RKO (cell line): ENCODE results near the gene PLSCR3.

Experiments used
- DNase-seq: peaks from one replicate; pipeline ENCODE4 v3.0.0-alpha.2; 2016; ENCODE audit warnings: low spot score

The PLSCR3 gene

DNA sequence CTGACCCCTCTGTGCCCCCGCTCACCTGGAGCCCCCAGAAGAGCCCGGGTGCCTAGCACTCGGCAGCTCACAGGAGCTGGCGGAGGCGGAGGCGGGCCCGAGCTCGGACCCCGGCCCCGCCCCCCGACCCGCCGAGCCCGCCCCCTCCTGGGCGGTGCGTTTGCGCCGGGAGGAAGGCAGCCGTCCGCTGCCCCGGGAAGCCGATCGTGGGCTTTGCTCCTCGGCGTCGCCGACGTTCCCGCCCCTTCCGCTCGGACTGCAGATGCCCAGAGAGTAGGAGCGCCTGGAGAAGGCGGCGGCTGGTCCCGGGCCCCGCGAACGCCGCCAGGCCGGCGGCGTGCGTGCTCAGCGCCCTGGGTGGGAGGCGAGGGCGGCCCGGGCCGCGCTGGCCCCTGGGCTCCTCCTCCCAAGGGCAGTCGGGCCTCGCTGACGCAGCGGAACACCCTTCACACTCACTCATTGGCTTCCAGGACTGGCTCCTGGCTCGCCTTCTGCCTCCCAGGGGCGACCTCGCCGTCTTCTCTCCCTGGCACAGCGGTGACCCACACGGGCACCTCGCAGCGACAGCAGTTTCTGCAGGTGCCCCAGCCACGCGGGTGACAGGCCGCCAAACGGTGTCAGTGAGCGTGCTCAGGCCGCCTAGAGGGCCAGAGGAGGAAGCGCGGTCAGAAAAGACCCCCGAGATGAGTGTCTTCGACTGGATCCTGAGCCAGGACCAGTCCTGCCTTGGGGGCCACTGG is at the start of gene PLSCR3:
Gene PLSCR3, minus strand, starts transcription at position 74 of the 740 bp plus-strand sequence. CDS start 415 bp downstream, outside the sequence.
- peak; percentile 86 for DNase-seq

GRCh38 chr17:7443499-7444485 is 49.5 kb upstream of the PLSCR3 start:
- peak; percentile 60 for DNase-seq

GRCh38 chr17:7442142-7442541 is 47.8 kb upstream of the PLSCR3 start:
- no peak for DNase-seq

- no peak for DNase-seq
Observed at GRCh38 chr17:7441266-7441665, 46.9 kb upstream of the PLSCR3 start.

- peak; percentile 15 for DNase-seq
Observed at GRCh38 chr17:7440834-7441195, 46.5 kb upstream of the PLSCR3 start.

DNA sequence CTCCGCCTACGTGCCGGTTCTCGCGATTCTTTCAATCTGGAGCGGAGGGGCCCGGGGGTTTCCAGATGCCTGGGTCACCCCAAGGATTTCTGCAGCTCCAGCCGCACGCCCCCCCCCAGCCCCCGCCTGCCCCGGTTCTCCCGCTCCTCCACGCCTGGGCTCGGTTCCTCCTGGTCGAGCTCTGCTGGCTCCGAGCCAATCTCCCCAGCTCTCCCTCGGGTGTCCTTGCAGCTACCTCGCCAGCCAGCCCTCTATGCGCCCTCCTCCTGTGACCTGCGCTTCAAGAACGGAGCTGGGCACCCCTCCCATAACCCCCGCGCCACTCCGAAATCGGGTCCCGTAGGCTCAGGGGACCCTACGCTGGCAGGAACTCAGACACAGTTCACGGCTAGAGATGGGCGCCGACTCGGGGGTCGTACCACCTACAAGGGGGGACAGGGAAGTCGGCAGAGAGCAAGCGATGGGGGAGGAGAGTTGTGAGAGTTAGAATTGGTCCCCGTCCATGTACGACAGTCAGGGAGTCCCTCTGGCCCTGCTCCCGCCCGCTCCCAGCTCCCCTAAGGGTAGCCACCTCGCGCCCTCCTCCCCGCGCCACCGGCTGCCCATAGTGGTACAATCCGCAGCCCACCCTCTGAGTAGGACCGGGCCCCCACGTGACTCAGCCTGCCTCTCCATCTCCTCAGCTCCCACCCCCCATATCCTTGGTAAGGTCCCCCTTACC is 45.9 kb upstream of the PLSCR3 start:
- DNase-seq, result no peak

DNA sequence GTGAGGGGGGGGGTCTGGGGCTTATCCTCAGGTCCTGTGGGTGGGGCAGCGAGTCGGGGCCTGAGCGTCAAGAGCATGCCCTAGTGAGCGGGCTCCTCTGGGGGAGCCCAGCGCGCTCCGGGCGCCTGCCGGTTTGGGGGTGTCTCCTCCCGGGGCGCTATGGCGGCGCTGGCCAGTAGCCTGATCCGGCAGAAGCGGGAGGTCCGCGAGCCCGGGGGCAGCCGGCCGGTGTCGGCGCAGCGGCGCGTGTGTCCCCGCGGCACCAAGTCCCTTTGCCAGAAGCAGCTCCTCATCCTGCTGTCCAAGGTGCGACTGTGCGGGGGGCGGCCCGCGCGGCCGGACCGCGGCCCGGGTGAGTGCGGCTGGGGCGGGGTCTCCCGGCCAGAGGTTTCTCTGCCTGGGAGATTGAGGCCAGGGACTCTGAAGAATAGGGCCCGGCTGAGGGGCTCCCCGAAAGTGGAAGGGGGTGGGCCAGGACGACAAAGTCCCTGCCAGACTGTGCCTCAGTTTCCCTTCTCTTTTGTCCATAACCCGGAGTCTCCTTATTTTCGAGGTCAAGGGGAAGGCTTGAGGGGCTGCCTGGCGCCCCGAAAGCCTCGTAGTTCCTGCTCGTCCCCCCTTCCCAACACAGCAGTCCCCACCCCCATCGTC is 45.3 kb upstream of the PLSCR3 start, which contains the start of gene FGF11:
Gene FGF11, plus strand, starts transcription at position 51 of the 651 bp plus-strand sequence. Its CDS starts 109 bp downstream, at position 160.
- DNase-seq, result no peak

- no peak for DNase-seq
Observed at GRCh38 chr17:7438656-7439460, 44.5 kb upstream of the PLSCR3 start.

DNA sequence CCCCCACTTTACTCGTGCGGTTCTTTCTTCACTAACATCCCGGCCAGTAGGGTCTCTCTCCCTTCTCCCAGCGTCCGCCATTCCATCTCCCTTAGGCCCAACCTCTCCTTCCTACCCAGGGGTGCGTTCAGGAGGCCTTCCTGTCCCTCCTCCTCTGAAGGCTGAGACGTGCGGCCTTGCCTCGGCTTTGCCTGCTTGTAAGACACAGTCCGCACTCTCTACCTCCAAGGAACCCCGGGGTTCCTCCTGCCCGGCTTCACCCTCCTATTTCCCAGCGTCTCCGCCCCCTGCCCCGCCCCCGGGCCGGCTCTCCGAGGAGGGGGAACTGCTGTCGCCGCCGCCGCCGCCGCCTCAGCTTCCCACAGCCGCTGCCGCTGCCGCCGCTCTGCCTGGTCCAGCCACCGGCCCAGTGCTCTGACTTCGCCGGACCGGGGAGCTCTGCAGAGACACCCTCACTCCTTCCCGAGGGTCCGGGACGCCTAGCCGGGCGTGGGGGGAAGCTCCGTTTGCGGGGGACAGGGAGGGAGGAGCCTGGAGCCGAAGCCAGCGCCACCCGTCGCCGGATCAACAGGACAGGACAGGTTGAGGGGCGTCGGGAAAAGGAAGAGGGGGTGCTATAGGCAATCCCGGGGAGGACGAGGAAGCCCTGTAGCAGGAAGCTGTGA is 43.8 kb upstream of the PLSCR3 start:
- DNase-seq, result no peak

GRCh38 chr17:7437369-7437863 is 43.1 kb upstream of the PLSCR3 start:
- no peak for DNase-seq

GRCh38 chr17:7436556-7437368 is 42.4 kb upstream of the PLSCR3 start:
- DNase-seq, result peak; percentile 94

DNA sequence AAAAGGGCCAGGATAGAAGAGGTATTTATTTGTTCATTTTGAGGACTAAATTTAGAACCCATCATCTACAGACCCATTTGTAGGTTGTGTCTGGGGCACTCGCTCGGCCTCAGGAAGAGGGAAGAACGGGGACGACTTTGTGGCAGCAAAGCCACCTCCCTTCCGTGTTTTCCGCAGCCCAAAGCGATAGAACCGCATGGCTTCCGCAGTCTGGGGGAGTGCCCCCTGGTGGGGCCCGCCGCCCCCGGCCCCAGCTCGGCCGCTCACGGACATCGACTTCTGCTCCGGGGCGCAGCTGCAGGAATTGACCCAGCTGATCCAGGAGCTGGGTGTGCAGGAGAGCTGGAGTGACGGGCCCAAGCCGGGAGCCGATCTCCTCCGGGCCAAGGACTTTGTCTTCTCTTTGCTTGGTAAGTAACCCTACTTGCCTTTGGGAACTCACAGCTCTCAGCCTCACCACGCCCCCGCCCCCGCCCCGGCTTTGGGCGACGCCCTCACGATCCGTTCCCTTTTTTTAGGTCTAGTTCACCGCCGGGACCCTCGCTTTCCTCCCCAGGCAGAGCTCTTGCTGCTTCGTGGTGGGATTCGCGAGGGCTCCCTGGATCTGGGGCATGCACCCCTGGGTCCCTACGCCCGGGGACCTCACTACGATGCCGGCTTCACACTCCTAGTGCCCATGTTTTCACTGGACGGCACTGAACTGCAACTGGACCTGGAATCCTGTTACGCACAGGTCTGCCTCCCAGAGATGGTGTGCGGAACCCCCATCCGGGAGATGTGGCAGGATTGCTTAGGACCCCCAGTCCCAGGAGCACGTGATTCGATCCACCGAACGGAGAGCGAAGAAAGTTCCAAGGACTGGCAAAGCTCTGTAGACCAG is 41.6 kb upstream of the PLSCR3 start:
- DNase-seq, result peak; percentile 88

DNA sequence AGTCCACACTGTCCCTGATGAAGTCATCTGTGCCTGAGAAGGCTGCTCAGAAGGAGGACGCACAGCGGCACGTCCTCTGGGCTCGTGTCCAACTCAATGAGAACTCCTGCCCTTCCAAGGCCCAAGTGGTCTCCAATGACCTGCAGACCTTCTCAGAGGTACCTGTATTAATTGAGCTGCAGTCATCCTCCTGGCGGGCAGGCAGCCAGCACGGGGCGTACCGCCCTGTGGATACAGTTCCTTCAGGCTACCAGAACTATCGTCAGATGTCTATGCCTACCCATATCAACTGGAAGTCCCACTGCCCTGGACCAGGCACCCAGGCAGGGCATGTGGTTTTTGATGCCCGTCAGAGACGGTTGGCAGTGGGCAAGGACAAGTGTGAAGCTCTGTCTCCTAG is 38.0 kb upstream of the PLSCR3 start:
- DNase-seq, result no peak

DNA sequence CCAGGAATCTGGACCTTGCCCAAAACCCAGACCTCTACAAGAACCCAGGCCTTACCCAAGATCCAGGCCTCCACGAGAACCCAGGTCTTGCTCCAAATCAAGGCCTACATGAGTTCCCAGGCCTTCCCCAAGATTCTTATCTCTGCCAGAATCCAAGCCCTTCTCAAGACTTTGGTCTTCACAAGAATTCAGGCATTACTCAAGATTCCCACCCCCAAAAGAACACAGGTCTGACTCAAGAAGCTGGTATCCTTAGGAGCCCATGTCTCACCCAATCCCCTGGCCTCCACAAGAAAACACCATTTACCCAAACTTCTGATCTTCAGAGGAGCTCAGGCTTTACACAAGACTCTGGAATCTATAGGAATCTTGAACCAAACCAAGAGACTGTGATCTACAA is 36.9 kb upstream of the PLSCR3 start:
- DNase-seq, result no peak

DNA sequence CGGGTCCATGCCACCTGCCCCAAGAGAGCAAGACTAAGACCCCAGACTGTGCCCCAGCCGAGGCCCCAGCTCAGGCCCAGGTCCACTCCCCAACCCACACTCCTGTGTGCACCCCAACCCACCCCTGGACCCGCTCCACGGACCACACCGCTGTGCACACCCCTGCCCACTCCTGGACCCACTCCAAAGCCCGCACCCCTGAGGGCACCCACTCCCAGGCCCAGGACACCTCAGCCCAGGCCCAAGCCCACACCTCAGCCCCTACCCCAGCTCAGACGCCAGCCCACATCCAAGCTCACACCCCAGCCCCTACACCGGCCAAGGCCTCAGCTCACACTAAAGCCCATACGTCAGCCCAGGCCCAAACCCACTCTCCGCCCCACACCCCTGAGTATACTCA is 35.4 kb upstream of the PLSCR3 start:
- no peak for DNase-seq

- no peak for DNase-seq
Observed at GRCh38 chr17:7428557-7428956, 34.2 kb upstream of the PLSCR3 start, which contains the start of gene SPEM3. SPEM3 (plus strand) TSS chr17:7428857; CDS start chr17:7428903, 46 bp downstream.

DNA sequence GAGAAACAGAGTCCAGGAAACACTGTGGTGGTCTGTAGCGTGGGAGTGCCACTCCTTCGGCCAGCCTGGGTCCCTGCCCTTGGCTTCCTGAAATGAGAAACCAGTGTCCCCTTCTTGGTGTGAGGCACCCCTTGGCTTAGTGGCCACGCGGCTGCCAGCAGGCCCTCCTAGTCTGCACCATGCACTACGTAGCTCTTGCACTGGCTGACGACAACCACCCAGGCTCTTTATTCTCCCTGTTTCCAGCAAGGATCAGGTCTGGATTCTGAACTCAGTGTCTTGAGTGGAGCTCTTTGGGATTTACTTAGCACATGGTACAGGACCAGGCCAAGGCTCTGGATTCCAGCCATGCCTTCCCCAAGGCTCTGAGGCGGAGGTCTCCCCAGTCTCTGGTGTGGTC is 33.2 kb upstream of the PLSCR3 start:
- no peak for DNase-seq

DNA sequence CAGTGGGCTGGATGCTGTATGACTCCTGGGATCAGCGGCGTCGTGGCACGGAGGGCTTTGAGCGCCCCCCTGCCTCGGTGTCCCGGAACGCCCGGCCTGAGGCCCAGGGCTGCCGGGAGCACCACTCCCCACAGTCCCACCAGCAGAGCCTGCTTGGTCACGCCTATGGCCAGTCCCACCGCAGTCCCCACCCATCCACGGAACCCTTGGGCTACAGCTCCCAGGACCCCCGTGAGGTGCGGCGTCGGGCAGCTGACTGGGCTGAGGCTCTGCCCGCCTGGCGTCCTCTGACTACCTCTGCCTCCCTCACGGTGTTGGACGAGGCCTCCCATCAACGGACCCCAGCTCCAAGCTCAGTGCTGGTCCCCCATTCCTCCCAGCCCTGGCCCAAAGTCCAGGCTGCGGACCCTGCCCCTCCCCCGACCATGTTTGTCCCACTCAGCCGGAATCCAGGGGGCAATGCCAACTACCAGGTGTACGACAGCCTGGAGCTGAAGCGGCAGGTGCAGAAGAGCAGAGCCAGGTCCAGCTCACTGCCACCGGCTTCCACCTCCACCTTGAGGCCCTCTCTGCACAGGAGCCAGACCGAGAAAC is 32.7 kb upstream of the PLSCR3 start:
- no peak for DNase-seq
